HL-60/S4 (cell line): ENCODE data around the gene SERP2.

ENCODE experiments used
- in situ Hi-C: fragments of 300-500 bp; cut with MboI; formaldehyde crosslinking; loops from 2 replicates; pipeline ENCODE4 v1.14.3; 2022; ENCODE audit warnings: low sequenced_read_pairs

Gene SERP2

GRCh38 chr13:44354884-44355283, 18.7 kb upstream of the SERP2 start:
- in situ Hi-C loops, result no loop called here

GRCh38 chr13:44355621-44356020, 18.0 kb upstream of the SERP2 start:
- in situ Hi-C loops, result no loop called here

- in situ Hi-C loops, result no loop called here
These were observed 13.6 kb upstream of the SERP2 start for GRCh38 chr13:44359983-44360375.

GRCh38 chr13:44362394-44363040, 11.1 kb upstream of the SERP2 start:
- in situ Hi-C loops, result no loop called here

- in situ Hi-C loops, result no loop called here
These were observed 9.8 kb upstream of the SERP2 start for GRCh38 chr13:44363631-44364344.

- in situ Hi-C loops, result no loop called here
These were observed 9.2 kb upstream of the SERP2 start for GRCh38 chr13:44364345-44365000.

GRCh38 chr13:44365008-44365407, 8.6 kb upstream of the SERP2 start:
- in situ Hi-C loops, result no loop called here

GRCh38 chr13:44365899-44366298, 7.7 kb upstream of the SERP2 start:
- in situ Hi-C loops, result no loop called here

- in situ Hi-C loops, result no loop called here
These were observed 5.5 kb upstream of the SERP2 start for GRCh38 chr13:44368062-44368591.

GRCh38 chr13:44368599-44369368, 4.8 kb upstream of the SERP2 start:
- in situ Hi-C loops, result no loop called here

GRCh38 chr13:44371421-44371820, 2.2 kb upstream of the SERP2 start:
- in situ Hi-C loops, result no loop called here

- in situ Hi-C loops, result no loop called here
These were observed 400 bp upstream of the SERP2 start for GRCh38 chr13:44373247-44373600.

GRCh38 chr13:44374348-44374712, 706 bp downstream of the SERP2 start:
- in situ Hi-C loops, result no loop called here

GRCh38 chr13:44378277-44378676, 4.7 kb downstream of the SERP2 start:
- in situ Hi-C loops, result no loop called here

GRCh38 chr13:44379885-44380284, 6.3 kb downstream of the SERP2 start:
- in situ Hi-C loops, result no loop called here

GRCh38 chr13:44380404-44381165, 7.0 kb downstream of the SERP2 start:
- in situ Hi-C loops, result no loop called here

- in situ Hi-C loops, result no loop called here
These were observed 9.1 kb downstream of the SERP2 start for GRCh38 chr13:44382635-44383145.

- in situ Hi-C loops, result no loop called here
These were observed 10.3 kb downstream of the SERP2 start for GRCh38 chr13:44383945-44384344.

- in situ Hi-C loops, result no loop called here
These were observed 11.2 kb downstream of the SERP2 start for GRCh38 chr13:44384778-44385177.

- in situ Hi-C loops, result no loop called here
These were observed 11.8 kb downstream of the SERP2 start for GRCh38 chr13:44385401-44385800.
